Activated naive CD8-positive, alpha-beta T cell treated with anti-CD3 and anti-CD28 coated beads, Interleukin-2, amount 10 ng/mL, durations not matched to agents 7 days and 5 days (primary cell): ENCODE results near the gene ERN2. TPM values are rescaled to one million over a fixed set of nuclear protein-coding genes. Genes with fewer than 3 reads are reported as not detected.

Source experiments
- total RNA-seq, 2 experiments: library from RNA; stranded (reverse); gene quantifications; one replicate each; pipeline ENCODE4 v1.2.3, GENCODE V29; 2021

ERN2 gene
- total RNA-seq, 2 experiments from 2014 or later = not detected

Other genes with a start within 250 kb of the ERN2 start
- gene GGA2, start 202.7 kb downstream of the ERN2 start, total RNA-seq = 100 to 1,000 TPM; 125 to 137 TPM
- gene EARS2, start 155.9 kb downstream of the ERN2 start, total RNA-seq = 10 to 100 TPM; 11.0 to 11.2 TPM
- 10 to 100 TPM; 43.3 to 44.6 TPM for gene UBFD1, start 155.5 kb downstream of the ERN2 start, total RNA-seq
- gene NDUFAB1, start 116.9 kb downstream of the ERN2 start, total RNA-seq = 10 to 100 TPM; 65.0 to 66.3 TPM
- gene PALB2, start 71.9 kb downstream of the ERN2 start, total RNA-seq = 10 to 100 TPM; 20.2 to 21.3 TPM
- gene DCTN5, start 71.8 kb downstream of the ERN2 start, total RNA-seq = 10 to 100 TPM; 83.9 to 89.3 TPM
- gene PLK1, start 34.3 kb downstream of the ERN2 start, total RNA-seq = 10 to 100 TPM; 76.5 to 84.8 TPM
- not detected for gene CHP2, start 41.8 kb upstream of the ERN2 start, total RNA-seq
- 100 to 1,000 TPM; 120 to 123 TPM for gene PRKCB, start 122.8 kb upstream of the ERN2 start, total RNA-seq